Femur (tissue), 1 donor: ENCODE data around the gene CARD11.
"Not testable (repeated sequence)": the region's sequence is repeated elsewhere in the genome, so short reads cannot be mapped to it uniquely, and the experiment has no call there.

ENCODE experiments used
- DNase-seq: peaks from one replicate; pipeline ENCODE4 v3.0.0-alpha.2; 2017

The CARD11 gene

GRCh38 chr7:2959103-2959680, 84.5 kb downstream of the CARD11 start:
- no peak for DNase-seq

GRCh38 chr7:2958416-2959102, 85.1 kb downstream of the CARD11 start:
- DNase-seq: no peak

GRCh38 chr7:2957369-2957727, 86.3 kb downstream of the CARD11 start:
- not testable (repeated sequence) for DNase-seq

GRCh38 chr7:2956526-2957368, 86.9 kb downstream of the CARD11 start:
- DNase-seq: no peak

- DNase-seq: no peak
These were observed 87.6 kb downstream of the CARD11 start for GRCh38 chr7:2956076-2956475.

- DNase-seq: no peak
These were observed 88.4 kb downstream of the CARD11 start for GRCh38 chr7:2955269-2955668.

GRCh38 chr7:2954433-2954853, 89.2 kb downstream of the CARD11 start:
- no peak for DNase-seq

GRCh38 chr7:2953588-2954407, 89.9 kb downstream of the CARD11 start:
- DNase-seq: no peak

GRCh38 chr7:2953099-2953498, 90.6 kb downstream of the CARD11 start:
- no peak for DNase-seq

GRCh38 chr7:2952316-2952715, 91.4 kb downstream of the CARD11 start:
- no peak for DNase-seq

GRCh38 chr7:2950578-2950977, 93.1 kb downstream of the CARD11 start:
- no peak for DNase-seq

- no peak for DNase-seq
These were observed 94.9 kb downstream of the CARD11 start for GRCh38 chr7:2948749-2949148.

GRCh38 chr7:2947058-2947780, 96.4 kb downstream of the CARD11 start:
- DNase-seq: no peak

GRCh38 chr7:2945171-2945570, 98.5 kb downstream of the CARD11 start:
- no peak for DNase-seq

- no peak for DNase-seq
These were observed 98.9 kb downstream of the CARD11 start for GRCh38 chr7:2944739-2945138.

- no peak for DNase-seq
These were observed 99.6 kb downstream of the CARD11 start for GRCh38 chr7:2943851-2944601.

- no peak for DNase-seq
These were observed 102.3 kb downstream of the CARD11 start for GRCh38 chr7:2941216-2941859.

GRCh38 chr7:2940466-2940865, 103.2 kb downstream of the CARD11 start:
- DNase-seq: no peak

GRCh38 chr7:2939193-2939885, 104.3 kb downstream of the CARD11 start:
- DNase-seq: no peak

GRCh38 chr7:2938514-2939192, 105.0 kb downstream of the CARD11 start:
- DNase-seq: no peak
